Activated naive CD8-positive, alpha-beta T cell treated with anti-CD3 and anti-CD28 coated beads for 36 hours (primary cell): ENCODE measurements around the gene KRTAP12-2. TPM values are rescaled to one million over a fixed set of nuclear protein-coding genes. Genes with fewer than 3 reads are reported as not detected.
A peak's percentile ranks its signal among the peaks of the same experiment; 100 is the strongest.
"Not testable (repeated sequence)": the region's sequence is repeated elsewhere in the genome, so short reads cannot be mapped to it uniquely, and the experiment has no call there.

ENCODE experiments used
- DNase-seq: peaks from one replicate; pipeline ENCODE4 v3.0.0; 2021
- H3K27ac Mint-ChIP-seq: one replicate; pipeline ENCODE4 v1.8.0; 2022; ENCODE audit warnings: mild to moderate bottlenecking, moderate library complexity, mixed read lengths
- H3K27me3 Mint-ChIP-seq: one replicate; pipeline ENCODE4 v1.8.0; 2022; ENCODE audit warnings: mild to moderate bottlenecking, mixed read lengths
- H3K36me3 Mint-ChIP-seq: one replicate; pipeline ENCODE4 v1.8.0; 2021; ENCODE audit warnings: mild to moderate bottlenecking, mixed read lengths
- H3K4me1 Mint-ChIP-seq: one replicate; pipeline ENCODE4 v1.8.0; 2021; ENCODE audit warnings: mixed read lengths
- H3K4me3 Mint-ChIP-seq: one replicate; pipeline ENCODE4 v1.8.0; 2022; ENCODE audit warnings: mild to moderate bottlenecking, moderate library complexity, mixed read lengths
- H3K9me3 Mint-ChIP-seq: one replicate; pipeline ENCODE4 v1.8.0; 2022; ENCODE audit warnings: mixed read lengths
- total RNA-seq, 2 experiments: library from RNA; stranded (reverse); gene quantifications; one replicate each; pipeline ENCODE4 v1.2.3, GENCODE V29; 2021

Gene KRTAP12-2
- total RNA-seq, 2 experiments from 2014 or later, result not detected

DNA sequence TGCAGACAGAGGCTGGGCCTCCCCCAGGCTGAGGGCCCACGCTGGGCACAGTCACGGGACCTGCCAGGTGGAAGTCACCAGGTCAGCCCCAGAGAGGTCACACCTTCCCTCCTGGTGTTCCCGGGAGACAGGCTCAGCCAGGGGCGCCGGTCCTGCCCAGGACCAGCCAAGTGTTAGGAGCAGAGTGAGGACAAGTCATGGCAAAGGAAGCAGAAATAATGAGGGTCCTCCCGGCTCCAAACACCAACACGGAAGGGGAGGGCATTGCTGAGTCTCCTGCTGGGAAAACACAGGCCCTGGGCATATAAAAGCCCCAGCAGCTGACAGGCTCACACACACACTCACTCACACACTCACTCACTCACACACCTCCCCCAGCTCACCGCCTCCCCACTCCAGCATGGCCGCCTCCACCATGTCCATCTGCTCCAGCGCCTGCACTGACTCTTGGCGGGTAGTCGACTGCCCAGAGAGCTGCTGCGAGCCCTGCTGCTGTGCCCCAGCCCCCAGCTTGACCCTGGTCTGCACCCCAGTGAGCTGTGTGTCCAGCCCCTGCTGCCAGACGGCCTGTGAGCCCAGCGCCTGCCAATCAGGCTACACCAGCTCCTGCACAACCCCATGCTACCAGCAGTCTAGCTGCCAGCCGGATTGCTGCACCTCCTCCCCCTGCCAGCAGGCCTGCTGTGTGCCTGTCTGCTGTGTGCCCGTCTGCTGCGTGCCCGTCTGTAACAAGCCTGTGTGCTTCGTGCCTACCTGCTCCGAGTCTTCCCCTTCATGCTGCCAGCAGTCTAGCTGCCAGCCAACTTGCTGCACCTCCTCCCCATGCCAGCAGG is 29.5 kb downstream of the KRTAP12-2 start, which contains the start of gene KRTAP10-10:
Gene KRTAP10-10 (plus strand): TSS at position 339 of the 833 bp plus-strand sequence. CDS start 62 bp downstream, at position 401.
- no peaks in the 10 kb centered on the region for H3K4me1 Mint-ChIP-seq
- no peak within 1 kb of the TSS for H3K4me3 Mint-ChIP-seq
- DNase-seq, result no peak
- peaks cover 16% of the 10 kb centered on the region for H3K9me3 Mint-ChIP-seq
- H3K27me3 Mint-ChIP-seq, result no peaks in the 10 kb centered on the region
- peaks cover 4% of the 10 kb centered on the region for H3K36me3 Mint-ChIP-seq
- H3K27ac Mint-ChIP-seq, result no peak within 1 kb of the TSS

DNA sequence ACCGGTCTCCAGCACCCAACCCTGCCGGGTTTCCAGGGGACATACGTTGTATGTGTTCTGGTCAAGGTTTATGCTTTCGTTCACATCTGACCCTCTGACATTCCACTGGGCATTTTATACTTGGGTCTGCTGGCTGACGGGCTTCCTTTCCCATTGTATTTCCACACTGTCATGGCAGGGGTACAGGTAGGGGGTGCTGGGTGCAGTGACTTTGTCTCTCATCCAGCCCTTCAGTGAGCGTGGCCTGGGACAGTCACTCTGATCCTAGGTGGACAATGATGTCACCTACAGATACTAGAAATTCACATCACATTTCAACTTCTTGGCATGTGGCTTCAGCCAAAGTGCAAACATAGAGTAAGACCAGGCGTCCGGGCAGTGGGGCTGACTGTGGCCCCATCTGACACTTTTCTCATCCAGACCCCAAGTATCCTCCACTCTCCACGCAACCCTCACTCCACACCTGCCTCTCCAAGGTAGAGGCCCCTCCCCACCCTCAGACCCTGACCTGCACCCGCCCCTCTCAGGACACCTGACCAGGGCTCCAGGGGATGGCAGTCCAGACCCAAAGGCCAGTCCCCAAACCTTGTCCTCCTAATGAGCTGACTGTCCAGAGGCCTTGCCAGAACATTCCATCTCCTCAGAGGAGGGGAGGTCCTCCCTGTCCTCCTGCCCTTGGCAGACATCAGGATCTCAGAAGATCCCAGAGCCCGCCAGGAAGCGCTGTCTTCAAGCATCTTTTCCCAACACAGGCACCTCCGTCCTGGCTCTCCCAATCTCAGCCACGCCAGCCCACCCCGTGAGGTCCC is 30.3 kb downstream of the KRTAP12-2 start:
- no peak for DNase-seq
- Mint-ChIP-seq H3K27me3 (no peaks in the 10 kb centered on the region), H3K36me3 (peaks cover 8% of the 10 kb centered on the region), H3K27ac (no peak overlapping the region), H3K4me3 (no peak overlapping the region), H3K4me1 (no peaks in the 10 kb centered on the region), H3K9me3 (peaks cover 19% of the 10 kb centered on the region)

DNA sequence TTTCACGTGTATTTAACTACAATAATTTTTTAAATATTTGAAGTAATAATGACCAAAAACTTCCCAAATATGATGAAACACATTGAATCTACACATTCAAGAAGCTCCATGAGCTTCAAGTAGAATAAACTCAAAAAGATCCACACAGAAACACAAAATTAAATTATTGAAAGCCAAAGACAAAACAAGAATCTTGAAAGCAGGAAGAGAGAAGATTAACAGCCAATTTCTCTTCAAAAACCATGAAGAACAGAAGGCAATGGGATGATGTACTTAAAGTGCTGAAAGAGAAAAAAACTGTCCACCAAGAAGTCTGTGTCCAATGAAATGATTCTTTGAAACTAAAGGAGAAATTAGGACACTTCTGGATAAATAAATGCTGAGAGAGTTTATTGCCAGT is 34.7 kb downstream of the KRTAP12-2 start:
- Mint-ChIP-seq H3K36me3 (peaks cover 21% of the 10 kb centered on the region), H3K9me3 (peaks cover 28% of the 10 kb centered on the region), H3K27ac (no peak overlapping the region), H3K4me1 (peaks cover 20% of the 10 kb centered on the region), H3K27me3 (no peaks in the 10 kb centered on the region), H3K4me3 (no peak overlapping the region)
- DNase-seq, result no peak

DNA sequence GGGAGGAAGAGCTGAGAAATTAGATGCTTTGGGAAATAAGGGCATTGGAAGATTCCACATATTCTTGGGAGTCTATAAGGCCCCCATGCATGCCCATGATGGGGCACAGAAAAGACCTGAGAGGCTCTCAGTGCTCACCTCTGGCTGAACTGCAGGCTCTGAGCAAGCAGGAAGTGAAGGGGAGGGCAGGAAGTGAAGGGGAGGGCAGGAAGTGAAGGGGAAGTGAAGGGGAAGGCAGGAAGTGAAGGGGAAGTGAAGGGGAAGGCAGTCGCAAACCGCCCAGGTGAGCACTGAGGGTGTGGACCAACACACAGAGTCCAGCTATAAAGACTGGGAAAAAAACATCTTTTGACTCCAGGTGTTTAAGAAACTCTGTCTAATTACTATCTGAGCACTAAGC is 36.3 kb downstream of the KRTAP12-2 start:
- H3K36me3 Mint-ChIP-seq, result peaks cover 21% of the 10 kb centered on the region
- no peaks in the 10 kb centered on the region for H3K27me3 Mint-ChIP-seq
- H3K9me3 Mint-ChIP-seq, result peaks cover 28% of the 10 kb centered on the region
- peaks cover 22% of the 10 kb centered on the region for H3K4me1 Mint-ChIP-seq
- H3K4me3 Mint-ChIP-seq, result no peak overlapping the region
- H3K27ac Mint-ChIP-seq, result peak overlapping the region; percentile 63
- DNase-seq, result no peak

DNA sequence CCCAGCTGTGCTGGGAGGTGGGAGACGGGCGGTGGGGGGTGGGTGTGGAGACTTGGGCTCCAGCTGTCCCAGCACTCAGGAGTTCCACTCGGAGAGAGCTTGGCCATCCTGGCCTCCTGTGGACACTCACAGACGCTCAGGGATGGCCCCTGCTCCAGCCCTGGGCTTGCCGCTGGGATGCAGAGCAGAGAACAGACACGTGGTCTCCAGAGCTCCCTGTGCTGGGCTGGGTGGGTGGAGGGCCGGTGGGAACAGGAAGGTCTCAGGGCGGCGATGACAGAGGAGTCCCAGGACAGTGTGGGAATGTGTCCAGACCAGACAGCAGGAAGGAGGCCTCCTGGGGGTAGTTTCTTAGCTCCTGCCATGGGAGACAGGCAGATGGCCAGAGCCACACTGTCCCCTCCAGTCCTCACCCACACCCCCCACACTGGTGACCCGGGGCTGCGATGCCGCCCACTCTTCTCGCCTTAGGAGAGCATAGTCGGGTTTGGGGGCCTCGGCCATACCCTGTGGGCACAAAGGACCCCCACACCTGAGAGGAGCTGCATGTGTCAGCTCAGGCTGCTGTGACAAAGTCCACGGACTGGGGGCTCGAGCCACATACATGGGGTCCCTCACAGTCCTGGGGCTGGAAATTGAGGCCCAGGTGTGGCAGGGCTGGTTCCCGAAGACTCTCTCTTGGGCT is 37.9 kb downstream of the KRTAP12-2 start:
- Mint-ChIP-seq H3K9me3 (peaks cover 40% of the 10 kb centered on the region), H3K27me3 (no peaks in the 10 kb centered on the region), H3K4me1 (peaks cover 22% of the 10 kb centered on the region), H3K4me3 (no peak overlapping the region), H3K27ac (no peak overlapping the region), H3K36me3 (peaks cover 29% of the 10 kb centered on the region)
- DNase-seq, result no peak

DNA sequence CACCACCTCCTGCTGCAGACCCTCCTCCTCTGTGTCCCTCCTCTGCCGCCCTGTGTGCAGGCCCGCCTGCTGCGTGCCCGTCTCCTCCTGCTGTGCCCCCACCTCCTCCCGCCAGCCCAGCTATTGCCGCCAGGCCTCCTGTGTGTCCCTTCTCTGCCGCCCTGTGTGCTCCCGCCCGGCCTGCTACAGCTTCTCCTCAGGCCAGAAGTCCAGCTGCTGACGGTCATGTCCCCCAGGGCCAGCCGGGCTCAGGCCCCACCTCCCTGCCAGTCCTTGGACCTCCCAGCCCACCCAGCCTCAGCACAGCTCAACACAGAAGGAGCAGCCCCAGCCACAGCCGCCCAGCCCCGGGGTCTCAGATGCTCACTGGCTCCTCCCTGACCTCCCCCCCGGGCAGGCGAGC is 38.9 kb downstream of the KRTAP12-2 start:
- peaks cover 40% of the 10 kb centered on the region for H3K9me3 Mint-ChIP-seq
- peaks cover 30% of the 10 kb centered on the region for H3K36me3 Mint-ChIP-seq
- not testable (repeated sequence) for DNase-seq, H3K27ac Mint-ChIP-seq, H3K27me3 Mint-ChIP-seq, H3K4me3 Mint-ChIP-seq
- H3K4me1 Mint-ChIP-seq, result peaks cover 22% of the 10 kb centered on the region

DNA sequence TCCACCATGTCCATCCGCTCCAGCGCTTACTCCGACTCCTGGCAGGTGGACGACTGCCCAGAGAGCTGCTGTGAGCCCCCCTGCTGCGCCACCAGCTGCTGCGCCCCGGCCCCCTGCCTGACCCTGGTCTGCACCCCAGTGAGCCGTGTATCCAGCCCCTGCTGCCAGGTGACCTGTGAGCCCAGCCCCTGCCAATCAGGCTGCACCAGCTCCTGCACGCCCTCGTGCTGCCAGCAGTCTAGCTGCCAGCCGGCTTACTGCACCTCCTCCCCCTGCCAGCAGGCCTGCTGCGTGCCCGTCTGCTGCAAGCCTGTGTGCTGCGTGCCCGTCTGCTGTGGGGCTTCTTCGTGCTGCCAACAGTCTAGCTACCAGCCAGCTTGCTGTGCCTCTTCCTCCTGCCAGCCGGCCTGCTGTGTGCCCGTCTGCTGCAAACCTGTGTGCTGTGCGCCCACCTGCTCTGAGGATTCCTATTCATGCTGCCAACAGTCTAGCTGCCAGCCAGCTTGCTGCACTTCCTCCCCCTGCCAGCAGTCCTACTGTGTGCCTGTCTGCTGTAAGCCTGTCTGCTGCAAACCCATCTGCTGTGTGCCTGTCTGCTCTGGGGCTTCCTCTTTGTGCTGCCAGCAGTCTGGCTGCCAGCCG is 39.4 kb downstream of the KRTAP12-2 start:
- not testable (repeated sequence) for DNase-seq, H3K27me3 Mint-ChIP-seq, H3K27ac Mint-ChIP-seq, H3K4me3 Mint-ChIP-seq
- Mint-ChIP-seq H3K4me1 (peaks cover 22% of the 10 kb centered on the region), H3K9me3 (peaks cover 39% of the 10 kb centered on the region), H3K36me3 (peaks cover 30% of the 10 kb centered on the region)

DNA sequence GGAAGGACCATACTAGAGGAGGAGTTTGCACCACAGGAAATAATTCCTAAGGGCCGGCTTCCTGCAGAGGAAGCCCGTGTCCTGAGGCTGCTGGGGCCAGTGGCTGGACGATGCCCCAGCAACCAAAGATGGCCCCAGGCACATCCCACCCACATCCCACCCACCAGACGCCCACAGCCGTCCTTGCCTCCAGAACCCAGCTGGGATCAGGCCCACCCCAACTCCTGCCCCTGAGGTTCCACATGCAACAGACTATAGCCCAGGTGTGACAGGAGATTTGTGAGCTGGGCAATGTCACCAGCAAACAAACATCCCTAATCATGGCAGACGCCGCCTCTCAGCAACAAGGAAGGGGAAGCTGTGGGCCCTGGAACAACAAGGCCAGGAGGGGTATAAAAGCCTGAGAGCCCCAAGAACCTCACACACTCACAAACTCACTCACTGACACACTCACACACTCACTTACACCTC is 40.0 kb downstream of the KRTAP12-2 start, which contains the start of gene KRTAP10-9:
Gene KRTAP10-9 (plus strand): TSS at position 421 of the 471 bp plus-strand sequence. CDS start 79 bp downstream, outside the sequence.
- DNase-seq, result no peak
- no peak within 1 kb of the TSS for H3K4me3 Mint-ChIP-seq
- H3K9me3 Mint-ChIP-seq, result peaks cover 36% of the 10 kb centered on the region
- peaks cover 22% of the 10 kb centered on the region for H3K4me1 Mint-ChIP-seq
- H3K36me3 Mint-ChIP-seq, result peaks cover 29% of the 10 kb centered on the region
- no peak within 1 kb of the TSS for H3K27ac Mint-ChIP-seq
- H3K27me3 Mint-ChIP-seq, result no peaks in the 10 kb centered on the region

DNA sequence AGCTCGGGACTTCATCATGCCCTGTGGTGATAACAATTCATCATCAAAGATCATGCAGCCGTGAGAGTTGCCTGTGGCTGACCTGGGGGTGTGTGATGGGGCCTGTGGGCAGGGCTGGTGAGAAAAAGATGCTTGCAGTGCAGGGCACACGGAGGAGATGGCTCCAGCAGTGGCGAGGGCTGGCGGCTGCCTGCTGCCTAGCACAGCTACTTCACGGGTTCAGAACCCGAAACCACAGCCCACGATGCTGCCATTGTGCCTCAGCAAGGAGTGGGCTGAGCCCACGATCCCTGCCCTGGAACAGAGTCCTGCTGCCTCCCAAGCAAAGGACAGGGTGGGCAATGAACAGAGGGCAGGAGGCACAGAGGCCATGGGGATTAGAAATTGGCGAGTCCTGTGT is 40.5 kb downstream of the KRTAP12-2 start:
- peaks cover 34% of the 10 kb centered on the region for H3K9me3 Mint-ChIP-seq
- H3K4me3 Mint-ChIP-seq, result no peak overlapping the region
- peaks cover 22% of the 10 kb centered on the region for H3K4me1 Mint-ChIP-seq
- no peaks in the 10 kb centered on the region for H3K27me3 Mint-ChIP-seq
- H3K36me3 Mint-ChIP-seq, result peaks cover 27% of the 10 kb centered on the region
- DNase-seq, result no peak
- H3K27ac Mint-ChIP-seq, result no peak overlapping the region

DNA sequence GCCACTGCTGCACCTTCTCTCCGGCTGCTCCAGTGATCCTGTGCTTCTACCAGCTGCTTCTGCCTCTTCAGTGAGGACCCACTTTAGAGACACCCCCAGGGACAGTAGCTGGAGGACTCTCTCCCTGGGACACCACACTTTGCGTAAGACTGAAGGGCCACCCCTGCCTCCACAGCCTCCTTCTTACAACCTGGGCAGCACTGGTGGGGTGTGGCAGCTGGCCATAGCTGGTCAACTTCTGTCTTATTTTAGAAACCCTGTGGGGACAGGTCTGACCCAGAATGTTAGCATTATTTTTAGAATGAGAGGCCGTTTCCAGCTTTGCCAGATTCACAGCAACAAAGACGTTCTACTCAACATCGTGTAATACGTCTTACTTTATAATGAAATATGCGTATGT is 41.0 kb downstream of the KRTAP12-2 start:
- Mint-ChIP-seq H3K27me3 (no peaks in the 10 kb centered on the region), H3K27ac (no peak overlapping the region), H3K9me3 (peaks cover 32% of the 10 kb centered on the region), H3K4me1 (peaks cover 22% of the 10 kb centered on the region), H3K36me3 (peaks cover 24% of the 10 kb centered on the region), H3K4me3 (no peak overlapping the region)
- no peak for DNase-seq

DNA sequence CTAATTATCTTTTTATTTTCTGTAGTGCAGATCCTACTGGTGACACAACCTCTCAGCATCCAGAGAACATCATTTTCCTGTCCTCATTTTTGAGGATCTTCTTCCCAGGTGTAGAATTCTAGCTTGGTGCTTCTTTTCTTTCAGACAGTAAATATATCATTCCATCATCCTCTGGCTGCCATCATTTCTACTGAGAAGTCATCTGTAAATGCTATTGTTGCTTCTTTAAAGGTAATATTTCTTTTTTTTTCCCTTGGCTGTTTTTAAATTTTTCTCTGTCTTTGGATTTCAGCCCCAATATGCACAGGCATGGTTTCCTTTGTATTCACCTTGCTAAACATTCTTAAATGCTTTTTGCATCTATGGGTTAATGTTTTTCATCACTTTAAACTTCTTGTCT is 43.2 kb downstream of the KRTAP12-2 start:
- Mint-ChIP-seq H3K36me3 (peaks cover 32% of the 10 kb centered on the region), H3K4me3 (no peak overlapping the region), H3K27ac (no peak overlapping the region), H3K4me1 (peaks cover 16% of the 10 kb centered on the region), H3K27me3 (no peaks in the 10 kb centered on the region), H3K9me3 (peaks cover 41% of the 10 kb centered on the region)
- no peak for DNase-seq

DNA sequence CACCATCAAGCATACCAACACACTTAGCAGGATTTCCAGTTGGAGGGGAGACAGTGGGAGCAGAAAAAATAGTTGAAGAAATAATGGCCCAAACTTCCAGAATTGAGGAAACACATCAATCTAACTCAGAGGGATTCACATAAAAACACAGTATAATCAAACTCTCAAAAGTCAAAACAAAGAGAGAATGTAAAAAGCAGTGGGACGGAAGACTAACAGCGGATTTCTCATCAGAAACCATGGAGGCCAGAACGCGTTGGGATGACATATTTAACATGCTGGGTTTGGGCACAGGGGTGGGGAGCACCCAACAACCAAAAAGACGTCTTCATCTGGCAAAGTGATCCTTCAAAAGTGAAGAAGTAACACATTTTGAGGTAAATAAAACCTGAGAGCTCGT is 46.8 kb downstream of the KRTAP12-2 start:
- no peak for DNase-seq
- H3K4me3 Mint-ChIP-seq, result no peak overlapping the region
- H3K4me1 Mint-ChIP-seq, result peaks cover 24% of the 10 kb centered on the region
- H3K27ac Mint-ChIP-seq, result no peak overlapping the region
- H3K27me3 Mint-ChIP-seq, result no peaks in the 10 kb centered on the region
- peaks cover 43% of the 10 kb centered on the region for H3K9me3 Mint-ChIP-seq
- H3K36me3 Mint-ChIP-seq, result peaks cover 35% of the 10 kb centered on the region

DNA sequence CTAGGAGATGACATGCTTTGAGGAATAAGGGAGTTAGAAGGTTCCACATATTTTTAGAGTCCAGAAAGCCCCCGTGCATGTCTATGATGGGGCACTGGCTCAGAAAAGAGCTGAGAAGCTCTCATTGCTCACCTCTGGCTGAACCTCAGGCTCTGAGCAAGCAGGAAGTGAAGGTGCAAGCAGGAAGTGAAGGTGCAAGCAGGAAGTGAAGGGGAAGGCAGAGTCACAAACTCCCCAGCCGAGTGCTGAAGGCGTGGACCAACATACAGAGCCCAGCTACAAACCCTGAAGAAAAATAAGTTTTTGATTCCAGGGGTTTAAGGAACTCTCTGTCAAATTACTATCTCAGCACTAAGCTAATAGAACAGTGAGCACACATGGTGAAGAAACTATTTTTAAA is 47.8 kb downstream of the KRTAP12-2 start:
- Mint-ChIP-seq H3K27me3 (no peaks in the 10 kb centered on the region), H3K9me3 (peaks cover 34% of the 10 kb centered on the region), H3K36me3 (peaks cover 27% of the 10 kb centered on the region), H3K4me1 (peaks cover 24% of the 10 kb centered on the region), H3K4me3 (peak overlapping the region; percentile 29), H3K27ac (peak overlapping the region; percentile 88)
- peak; percentile 36 for DNase-seq

DNA sequence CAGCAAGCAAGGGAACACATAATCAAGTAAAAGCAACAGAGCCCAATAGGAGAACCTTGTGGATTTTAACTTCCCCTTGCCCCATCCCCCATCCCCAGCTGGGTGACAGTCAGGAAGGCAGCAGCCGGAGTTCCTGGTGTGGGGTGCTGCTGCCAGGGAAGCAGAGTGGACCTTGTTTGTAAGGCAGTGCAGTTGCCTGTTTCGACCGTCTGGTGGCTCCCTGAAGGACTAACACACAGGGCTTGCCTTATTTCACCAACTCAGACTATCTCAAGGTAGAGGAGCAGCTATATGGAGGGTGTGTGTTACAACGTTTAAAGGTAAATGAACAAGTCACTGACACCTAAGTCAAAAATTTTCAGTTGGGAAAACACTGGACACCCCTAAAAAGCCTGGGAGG is 48.2 kb downstream of the KRTAP12-2 start:
- no peak for DNase-seq
- H3K4me1 Mint-ChIP-seq, result peaks cover 24% of the 10 kb centered on the region

More for the DNA sequence above, 48.2 kb downstream of the KRTAP12-2 start:
- H3K36me3 Mint-ChIP-seq, result peaks cover 26% of the 10 kb centered on the region
- H3K9me3 Mint-ChIP-seq, result peaks cover 30% of the 10 kb centered on the region
- peak overlapping the region; percentile 88 for H3K27ac Mint-ChIP-seq
- H3K27me3 Mint-ChIP-seq, result no peaks in the 10 kb centered on the region
- peak overlapping the region; percentile 12 for H3K4me3 Mint-ChIP-seq
